Naive thymus-derived CD4-positive, alpha-beta T cell (primary cell): ENCODE data around the gene EPB41. TPM values are rescaled to one million over a fixed set of nuclear protein-coding genes. Genes with fewer than 3 reads are reported as not detected.

ENCODE experiments used
- ATAC-seq: fragments of 150-1000 bp; cut with Tn5 transposase; 2 replicates; pipeline ENCODE4 v1.10.0; 2021; ENCODE audit warnings: mild to moderate bottlenecking, moderate library complexity
- CTCF ChIA-PET: fragments of 350-600 bp; sonication (Branson Sonifier 250); formaldehyde crosslinking; loops from one replicate; lab custom pipeline; 2021; ENCODE audit warnings: antibody characterized with exemption; lab: Charles Lee
- POLR2A ChIA-PET: fragments of 350-600 bp; sonication (Branson Sonifier 250); formaldehyde crosslinking; loops from one replicate; lab custom pipeline; 2021; ENCODE audit warnings: antibody characterized with exemption, inconsistent platforms; lab: Charles Lee
- DNase-seq, 9 donors: peaks; one replicate each; pipeline versions ENCODE4 v3.0.0 to v3.0.0-alpha.2; 2020 to 2022; ENCODE audit warnings: mixed read lengths in 1 of 9
- H3K27ac ChIP-seq: one replicate; pipeline ENCODE4 v1.7.0; 2013; ENCODE audit warnings: mild to moderate bottlenecking, low read depth, low read length, moderate library complexity
- H3K27me3 ChIP-seq, 2 donors: one replicate each; pipeline ENCODE4 v1.7.0; 2013; ENCODE audit warnings: low read length in 2 of 2, mild to moderate bottlenecking in 2 of 2, moderate library complexity in 2 of 2; ENCODE audit not compliant: control insufficient read depth in 2 of 2, insufficient read depth in 2 of 2
- H3K36me3 ChIP-seq, 3 experiments: 1 replicate in 2 of 3; 2 replicates in 1 of 3; pipeline ENCODE4 v1.7.0; 2013; ENCODE audit warnings: low read length in 3 of 3, mild to moderate bottlenecking in 3 of 3, moderate library complexity in 1 of 3; ENCODE audit not compliant: insufficient read depth in 3 of 3, control insufficient read depth in 2 of 3
- H3K4me1 ChIP-seq, 2 donors: one replicate each; pipeline ENCODE4 v1.7.0; 2013; ENCODE audit warnings: low read length in 2 of 2, mild to moderate bottlenecking in 2 of 2, moderate library complexity in 1 of 2; ENCODE audit not compliant: control insufficient read depth in 2 of 2, insufficient read depth in 2 of 2
- H3K4me3 ChIP-seq: 2 replicates; pipeline ENCODE4 v1.7.0; 2013; ENCODE audit warnings: mild to moderate bottlenecking, low read length
- H3K9me3 ChIP-seq, 3 experiments: 1 replicate in 2 of 3; 2 replicates in 1 of 3; pipeline ENCODE4 v1.7.0; 2013; ENCODE audit warnings: low read length in 3 of 3; ENCODE audit not compliant: control insufficient read depth in 2 of 3
- H3K27ac Mint-ChIP-seq, 9 donors: one replicate each; pipeline ENCODE4 v1.8.0; 2020 to 2022; ENCODE audit warnings: mixed read lengths in 9 of 9, mild to moderate bottlenecking in 8 of 9, moderate library complexity in 5 of 9, inconsistent platforms in 2 of 9
- H3K27me3 Mint-ChIP-seq, 5 donors: one replicate each; pipeline ENCODE4 v1.8.0; 2021 to 2022; ENCODE audit warnings: mixed read lengths in 5 of 5, mild to moderate bottlenecking in 1 of 5
- H3K36me3 Mint-ChIP-seq, 5 donors: one replicate each; pipeline ENCODE4 v1.8.0; 2020 to 2022; ENCODE audit warnings: mixed read lengths in 5 of 5, mild to moderate bottlenecking in 3 of 5, inconsistent platforms in 1 of 5
- H3K4me1 Mint-ChIP-seq, 7 donors: one replicate each; pipeline ENCODE4 v1.8.0; 2020 to 2022; ENCODE audit warnings: mixed read lengths in 7 of 7, mild to moderate bottlenecking in 3 of 7, inconsistent platforms in 1 of 7
- H3K4me3 Mint-ChIP-seq, 10 donors: one replicate each; pipeline ENCODE4 v1.8.0; 2020 to 2022; ENCODE audit warnings: mild to moderate bottlenecking in 10 of 10, mixed read lengths in 10 of 10, moderate library complexity in 6 of 10, inconsistent platforms in 2 of 10
- H3K9me3 Mint-ChIP-seq, 11 donors: one replicate each; pipeline ENCODE4 v1.8.0; 2020 to 2022; ENCODE audit warnings: mixed read lengths in 11 of 11, mild to moderate bottlenecking in 4 of 11, inconsistent platforms in 1 of 11, moderate library complexity in 1 of 11
- intact Hi-C, 2 donors: fragments of 100-400 bp; cut with micrococcal nuclease; formaldehyde crosslinking; loops; one replicate each; pipeline ENCODE4 v1.15.1; 2023
- polyA plus RNA-seq, 2 donors: library from polyadenylated mRNA; unstranded; fragments of 300-500 nt; fragmentation: Illumina TruSeq; gene quantifications; one replicate each; pipeline ENCODE4 v1.2.3, GENCODE V29; 2021
- total RNA-seq, 6 experiments: library from RNA in 5 of 6; stranded (reverse) in 5 of 6; gene quantifications; 1 replicate in 5 of 6; 2 replicates in 1 of 6; pipeline ENCODE4 v1.2.3 and lab custom pipeline; 2021 to 2026

Gene EPB41
- total and polyA plus RNA-seq, 7 experiments from 2014 or later, result 115 to 325 (median 162) TPM

- Histone ChIP-seq H3K27ac (no peak overlapping the region), H3K4me3 (no peak overlapping the region), H3K9me3 (no peaks in the 10 kb centered on the region), H3K27me3 (no peaks in the 10 kb centered on the region), H3K36me3 (no peaks in the 10 kb centered on the region), H3K4me1 (peaks cover 5 to 6% of the 10 kb centered on the region in 2 donors)
- Mint-ChIP-seq H3K9me3 (no peaks in the 10 kb centered on the region), H3K4me1 (peaks cover 26 to 54% (median 36%) of the 10 kb centered on the region in 7 donors), H3K27me3 (no peaks in the 10 kb centered on the region), H3K36me3 (peaks cover 0 to 7% (median 0%) of the 10 kb centered on the region in 5 donors), H3K4me3 (no peak overlapping the region), H3K27ac (peak overlapping the region in 1 of 9 donors; percentile 38)
- ATAC-seq (no peak), DNase-seq (no peak)
- intact Hi-C loops, result loop anchor here in 1 of 2 donors (1.0 kb wide), 1 partner anchor 7 kb away; no protein-coding TSS in a partner anchor
- ChIA-PET CTCF (no interaction called here), POLR2A (no interaction called here)
These were observed 19.6 kb upstream of the EPB41 start for GRCh38 chr1:28894785-28895184.

- ChIA-PET POLR2A (interaction anchor here (0.6 kb wide), 1 partner anchor 10 kb away, joined by 3 read pairs; no protein-coding TSS in a partner anchor), CTCF (interaction anchor here (0.6 kb wide), 1 partner anchor 518 kb away, joined by 3 read pairs; no protein-coding TSS in a partner anchor)
- Mint-ChIP-seq H3K4me3 (no peak overlapping the region), H3K36me3 (peaks cover 0 to 7% (median 0%) of the 10 kb centered on the region in 5 donors), H3K4me1 (peaks cover 24 to 45% (median 38%) of the 10 kb centered on the region in 7 donors), H3K27me3 (no peaks in the 10 kb centered on the region), H3K27ac (peak overlapping the region in 2 of 9 donors; percentile 53 to 60), H3K9me3 (no peaks in the 10 kb centered on the region)
- Histone ChIP-seq H3K4me1 (peaks cover 5 to 6% of the 10 kb centered on the region in 2 donors), H3K36me3 (no peaks in the 10 kb centered on the region), H3K9me3 (no peaks in the 10 kb centered on the region), H3K27ac (no peak overlapping the region), H3K27me3 (no peaks in the 10 kb centered on the region), H3K4me3 (no peak overlapping the region)
- DNase-seq, result no peak
- ATAC-seq, result no peak
- intact Hi-C loops, result loop anchor here in 1 of 2 donors (1.0 kb wide), 1 partner anchor 9 kb away; no protein-coding TSS in a partner anchor
These were observed 18.3 kb upstream of the EPB41 start for GRCh38 chr1:28895896-28896608.

GRCh38 chr1:28896609-28896986 lies 17.8 kb upstream of the EPB41 start:
- ATAC-seq, result no peak
- H3K27ac Mint-ChIP-seq, result peak overlapping the region in 3 of 9 donors; percentile 2 to 60 (median 53)
- H3K36me3 ChIP-seq, result no peaks in the 10 kb centered on the region
- no peak overlapping the region for H3K4me3 Mint-ChIP-seq
- DNase-seq, result no peak
- H3K36me3 Mint-ChIP-seq, result peaks cover 0 to 7% (median under 1%) of the 10 kb centered on the region in 5 donors
- no peaks in the 10 kb centered on the region for H3K9me3 Mint-ChIP-seq
- intact Hi-C loops, result no loop called here
- H3K4me1 ChIP-seq, result peaks cover 5 to 6% of the 10 kb centered on the region in 2 donors
- H3K4me1 Mint-ChIP-seq, result peaks cover 21 to 44% (median 35%) of the 10 kb centered on the region in 7 donors
- H3K27me3 ChIP-seq, result no peaks in the 10 kb centered on the region
- no peaks in the 10 kb centered on the region for H3K27me3 Mint-ChIP-seq
- no peak overlapping the region for H3K27ac ChIP-seq
- no peaks in the 10 kb centered on the region for H3K9me3 ChIP-seq
- POLR2A ChIA-PET, result interaction anchor here (0.6 kb wide), 1 partner anchor 10 kb away, joined by 3 read pairs; no protein-coding TSS in a partner anchor
- H3K4me3 ChIP-seq, result no peak overlapping the region
- CTCF ChIA-PET, result no interaction called here

DNA sequence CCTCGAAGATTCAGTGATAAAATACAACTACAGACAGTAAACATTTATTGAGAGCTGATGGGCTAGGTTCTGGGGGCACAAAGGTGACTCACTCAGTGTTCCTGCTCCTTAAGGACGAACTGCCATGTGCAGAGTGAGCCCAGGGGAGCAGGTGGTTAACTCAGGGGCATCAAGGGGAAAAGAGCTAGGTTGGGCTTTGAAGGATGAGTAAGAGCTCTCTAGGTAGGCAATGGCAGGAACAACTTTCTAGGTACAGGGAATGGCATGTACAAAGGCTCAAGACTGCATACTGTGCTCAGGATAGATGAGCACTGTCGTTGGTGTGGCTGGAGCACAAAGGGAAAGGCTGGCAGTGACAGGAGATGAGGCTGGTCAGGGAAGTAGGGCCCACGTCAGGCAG lies 16.6 kb upstream of the EPB41 start:
- no peak for DNase-seq
- no peak overlapping the region for H3K4me3 ChIP-seq
- H3K9me3 ChIP-seq, result no peaks in the 10 kb centered on the region
- no peaks in the 10 kb centered on the region for H3K36me3 ChIP-seq
- Mint-ChIP-seq H3K36me3 (peaks cover 0 to 13% (median 3%) of the 10 kb centered on the region in 5 donors), H3K27me3 (no peaks in the 10 kb centered on the region), H3K27ac (peak overlapping the region in 4 of 9 donors; percentile 48 to 74 (median 56)), H3K9me3 (no peaks in the 10 kb centered on the region), H3K4me3 (no peak overlapping the region), H3K4me1 (peaks cover 21 to 42% (median 35%) of the 10 kb centered on the region in 7 donors)
- ChIA-PET CTCF (interaction anchor here (1.3 kb wide), 1 partner anchor 16 kb away, joined by 3 read pairs; no protein-coding TSS in a partner anchor), POLR2A (no interaction called here)
- no peaks in the 10 kb centered on the region for H3K27me3 ChIP-seq
- H3K4me1 ChIP-seq, result peaks cover 5 to 6% of the 10 kb centered on the region in 2 donors
- H3K27ac ChIP-seq, result no peak overlapping the region
- no peak for ATAC-seq
- intact Hi-C loops, result no loop called here

- Histone ChIP-seq H3K4me1 (peaks cover 5 to 6% of the 10 kb centered on the region in 2 donors), H3K27ac (no peak overlapping the region), H3K27me3 (no peaks in the 10 kb centered on the region), H3K9me3 (no peaks in the 10 kb centered on the region), H3K4me3 (no peak overlapping the region), H3K36me3 (no peaks in the 10 kb centered on the region)
- DNase-seq (no peak), ATAC-seq (no peak)
- H3K9me3 Mint-ChIP-seq, result peaks cover 0 to under 1% (median 0%) of the 10 kb centered on the region in 11 donors
- CTCF ChIA-PET, result interaction anchor here (0.6 to 1.3 kb wide), 2 partner anchors 17 to 295 kb away, joined by 3 read pairs; no protein-coding TSS in a partner anchor
- no peaks in the 10 kb centered on the region for H3K27me3 Mint-ChIP-seq
- H3K4me1 Mint-ChIP-seq, result peaks cover 21 to 42% (median 34%) of the 10 kb centered on the region in 7 donors
- no peak overlapping the region for H3K4me3 Mint-ChIP-seq
- intact Hi-C loops, result no loop called here
- H3K27ac Mint-ChIP-seq, result peak overlapping the region in 6 of 9 donors; percentile 2 to 74 (median 52)
- peaks cover 0 to 17% (median 4%) of the 10 kb centered on the region in 5 donors for H3K36me3 Mint-ChIP-seq
- POLR2A ChIA-PET, result no interaction called here
These were observed 15.9 kb upstream of the EPB41 start for GRCh38 chr1:28898405-28898881.

DNA sequence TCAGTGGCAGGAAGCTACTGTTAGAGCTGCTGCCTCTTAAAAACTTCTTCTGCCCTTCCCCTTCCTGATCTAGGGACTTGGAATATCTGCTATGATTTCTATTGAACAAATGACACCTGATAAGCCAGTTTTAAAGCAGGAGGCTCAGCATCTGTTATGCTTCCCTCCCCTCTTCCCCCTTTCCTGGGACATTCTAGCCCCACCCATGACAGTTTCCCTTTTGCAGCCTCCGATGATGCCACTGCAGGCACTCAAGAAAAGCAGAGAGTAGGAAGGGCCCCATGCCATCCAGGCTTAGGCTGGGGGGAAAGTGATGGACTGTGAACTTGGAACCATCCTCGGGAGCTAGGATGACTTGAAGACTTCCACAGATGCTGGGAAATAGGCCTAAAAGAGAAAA lies 15.1 kb upstream of the EPB41 start:
- Histone ChIP-seq H3K36me3 (no peaks in the 10 kb centered on the region), H3K4me1 (peaks cover 5 to 6% of the 10 kb centered on the region in 2 donors), H3K4me3 (no peak overlapping the region), H3K27ac (no peak overlapping the region), H3K9me3 (peaks cover 0 to 1% (median 0%) of the 10 kb centered on the region in 3 experiments), H3K27me3 (no peaks in the 10 kb centered on the region)
- intact Hi-C loops, result no loop called here
- Mint-ChIP-seq H3K27me3 (no peaks in the 10 kb centered on the region), H3K36me3 (peaks cover 0 to 18% (median 5%) of the 10 kb centered on the region in 5 donors), H3K4me1 (peaks cover 21 to 39% (median 34%) of the 10 kb centered on the region in 7 donors), H3K9me3 (peaks cover 0 to 3% (median 0%) of the 10 kb centered on the region in 11 donors), H3K4me3 (peak overlapping the region in 1 of 10 donors; percentile 19), H3K27ac (peak overlapping the region in 6 of 9 donors; percentile 2 to 74 (median 36))
- no peak for DNase-seq
- ChIA-PET CTCF (interaction anchor here (0.7 to 1.3 kb wide), 2 partner anchors 18 to 150 kb away, joined by 3 read pairs; no protein-coding TSS in a partner anchor), POLR2A (interaction anchor here (0.8 to 2.0 kb wide), 3 partner anchors 10 to 394 kb away, joined by 4 to 6 read pairs (median 5); partner anchors contain the start of gene EPB41)
- ATAC-seq, result no peak
